ENCODE measurements around the gene CYSTM1. TPM values are rescaled to one million over a fixed set of nuclear protein-coding genes. Genes with fewer than 3 reads are reported as not detected.

Gene CYSTM1
- total and polyA plus RNA-seq, 2 donors, result 7.8 to 65.2 TPM

DNA sequence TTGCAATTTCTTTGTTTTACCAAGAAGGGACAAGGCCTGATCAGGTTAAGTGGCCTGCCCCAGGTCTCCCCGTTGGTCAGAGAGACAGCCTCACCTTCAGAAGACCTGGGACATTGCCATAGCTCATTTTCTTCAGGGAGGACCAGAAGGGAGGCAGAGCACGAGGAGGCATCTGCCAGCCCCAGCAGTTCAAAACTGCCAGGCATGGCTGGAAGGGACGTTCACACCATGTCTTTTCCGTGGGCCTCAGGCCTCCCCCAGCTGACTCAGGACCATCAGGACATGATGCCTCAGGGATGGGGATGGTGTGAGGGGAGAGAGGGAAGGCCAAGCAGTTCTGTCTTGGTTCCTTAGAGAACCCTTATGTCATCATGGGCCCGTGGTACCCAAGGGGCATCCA, 32.7 kb upstream of the CYSTM1 start:
- Histone ChIP-seq H3K27ac (ENCODE audit: low read depth) (no peak overlapping the region), H3K4me1 (ENCODE audit: insufficient read depth) (peaks cover 2% of the 10 kb centered on the region), H3K4me3 (ENCODE audit: low read depth, low read length) (no peak overlapping the region), H3K36me3 (ENCODE audit: insufficient read depth) (no peaks in the 10 kb centered on the region)
- WGBS, result 82% methylated on average over 5 of the region's 5 CpGs
- DNase-seq (ENCODE audit: extremely low spot score), result no peak

- Histone ChIP-seq H3K36me3 (ENCODE audit: insufficient read depth) (no peaks in the 10 kb centered on the region), H3K27ac (ENCODE audit: low read depth) (no peak overlapping the region), H3K4me1 (ENCODE audit: insufficient read depth) (peaks cover 2% of the 10 kb centered on the region), H3K4me3 (ENCODE audit: low read depth, low read length) (no peak overlapping the region)
- DNase-seq (ENCODE audit: extremely low spot score), result no peak
- 91% methylated on average over 7 of the region's 7 CpGs for WGBS
Measured at GRCh38 chr5:140142856-140143255, 32.1 kb upstream of the CYSTM1 start.

GRCh38 chr5:140143521-140144258, 31.3 kb upstream of the CYSTM1 start:
- no peak for DNase-seq (ENCODE audit: extremely low spot score)
- Histone ChIP-seq H3K4me1 (ENCODE audit: insufficient read depth) (peaks cover 2% of the 10 kb centered on the region), H3K36me3 (ENCODE audit: insufficient read depth) (no peaks in the 10 kb centered on the region), H3K27ac (ENCODE audit: low read depth) (no peak overlapping the region), H3K4me3 (ENCODE audit: low read depth, low read length) (no peak overlapping the region)
- 93% methylated on average over 3 of the region's 3 CpGs for WGBS

DNA sequence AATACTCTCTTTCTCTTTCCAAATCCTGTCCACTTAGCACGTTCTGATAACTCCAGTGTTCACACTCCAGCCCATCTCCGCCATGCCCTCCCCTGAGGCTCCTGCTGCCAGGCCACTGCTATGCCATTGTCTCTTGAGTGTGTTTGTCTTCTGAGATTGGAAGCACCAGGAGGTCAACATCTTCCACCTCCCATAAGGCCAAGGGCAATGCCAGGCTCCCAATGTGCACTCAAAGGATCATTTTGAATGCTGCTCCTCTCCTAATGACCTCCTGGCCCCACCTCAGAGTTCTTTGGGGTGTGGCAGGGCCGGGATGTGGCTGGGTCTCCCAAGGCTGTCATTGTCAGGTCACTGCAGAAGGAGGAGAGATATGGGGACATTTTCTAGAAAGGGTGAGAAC, 29.7 kb upstream of the CYSTM1 start:
- DNase-seq (ENCODE audit: extremely low spot score), result no peak
- H3K36me3 ChIP-seq (ENCODE audit: insufficient read depth), result no peaks in the 10 kb centered on the region
- H3K4me3 ChIP-seq (ENCODE audit: low read depth, low read length), result no peak overlapping the region
- WGBS, result 81% methylated on average over 3 of the region's 3 CpGs
- H3K4me1 ChIP-seq (ENCODE audit: insufficient read depth), result peaks cover 2% of the 10 kb centered on the region
- H3K27ac ChIP-seq (ENCODE audit: low read depth), result no peak overlapping the region

- Histone ChIP-seq H3K27ac (ENCODE audit: low read depth) (no peak overlapping the region), H3K4me1 (ENCODE audit: insufficient read depth) (peaks cover 2% of the 10 kb centered on the region), H3K4me3 (ENCODE audit: low read depth, low read length) (peak overlapping the region; percentile 29), H3K36me3 (ENCODE audit: insufficient read depth) (no peaks in the 10 kb centered on the region)
- no peak for DNase-seq (ENCODE audit: extremely low spot score)
- WGBS, result 7% methylated on average over 64 of the region's 64 CpGs
Measured at GRCh38 chr5:140145818-140146522, 29.0 kb upstream of the CYSTM1 start.

- Histone ChIP-seq H3K27ac (ENCODE audit: low read depth) (no peak overlapping the region), H3K36me3 (ENCODE audit: insufficient read depth) (no peaks in the 10 kb centered on the region), H3K4me3 (ENCODE audit: low read depth, low read length) (peak overlapping the region; percentile 29), H3K4me1 (ENCODE audit: insufficient read depth) (no peaks in the 10 kb centered on the region)
- 45% methylated on average over 14 of the region's 14 CpGs for WGBS
- no peak for DNase-seq (ENCODE audit: extremely low spot score)
Measured at GRCh38 chr5:140146523-140146842, 28.5 kb upstream of the CYSTM1 start.

- Histone ChIP-seq H3K36me3 (ENCODE audit: insufficient read depth) (no peaks in the 10 kb centered on the region), H3K27ac (ENCODE audit: low read depth) (no peak overlapping the region), H3K4me1 (ENCODE audit: insufficient read depth) (no peaks in the 10 kb centered on the region), H3K4me3 (ENCODE audit: low read depth, low read length) (no peak overlapping the region)
- no peak for DNase-seq (ENCODE audit: extremely low spot score)
- 91% methylated on average over 1 of the region's 1 CpG for WGBS
Measured at GRCh38 chr5:140147460-140147859, 27.5 kb upstream of the CYSTM1 start.

DNA sequence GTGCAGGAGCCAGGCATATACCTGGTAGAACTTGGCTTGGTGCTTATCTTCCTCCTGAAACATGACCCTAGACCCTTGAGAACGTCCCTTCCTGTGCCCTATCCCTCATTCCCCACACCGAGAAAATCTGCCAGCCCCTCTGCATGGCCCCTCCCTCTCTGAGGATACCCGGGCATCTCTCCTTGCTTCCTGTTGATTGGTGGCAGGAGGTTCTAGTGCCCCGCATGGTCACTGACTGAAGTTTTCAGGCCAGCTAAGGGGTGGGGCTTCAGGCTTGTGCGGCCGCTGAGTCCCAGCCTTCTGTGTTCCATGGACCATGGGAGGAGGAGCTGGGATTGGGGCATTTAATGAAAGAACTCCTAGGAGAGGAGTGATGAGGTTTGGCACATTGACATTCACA, 26.5 kb upstream of the CYSTM1 start:
- H3K36me3 ChIP-seq (ENCODE audit: insufficient read depth), result no peaks in the 10 kb centered on the region
- no peak for DNase-seq (ENCODE audit: extremely low spot score)
- no peak overlapping the region for H3K27ac ChIP-seq (ENCODE audit: low read depth)
- WGBS, result 37% methylated on average over 6 of the region's 6 CpGs
- H3K4me1 ChIP-seq (ENCODE audit: insufficient read depth), result no peaks in the 10 kb centered on the region
- H3K4me3 ChIP-seq (ENCODE audit: low read depth, low read length), result no peak overlapping the region

DNA sequence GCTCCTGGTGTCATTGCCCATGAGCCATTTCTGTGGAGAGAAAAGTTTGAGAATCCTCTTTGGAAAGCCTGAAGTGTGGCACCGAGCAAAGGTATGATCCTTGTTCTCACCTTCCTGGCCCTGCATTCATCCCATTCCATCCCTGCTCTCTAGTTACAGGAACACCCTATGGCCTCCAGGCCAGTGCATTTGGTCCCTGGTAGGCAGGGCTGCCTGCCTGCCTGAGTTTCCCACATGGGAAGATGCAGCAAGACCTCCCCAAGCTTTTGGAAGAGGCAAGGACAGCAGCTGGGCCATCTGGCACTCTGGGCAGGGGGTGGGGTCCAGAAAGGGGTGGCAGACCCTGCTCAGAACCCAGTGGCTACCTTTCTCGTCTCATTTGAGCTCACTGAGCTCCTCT, 24.8 kb upstream of the CYSTM1 start:
- 84% methylated on average over 2 of the region's 2 CpGs for WGBS

GRCh38 chr5:140151144-140152021, 23.6 kb upstream of the CYSTM1 start:
- H3K36me3 ChIP-seq (ENCODE audit: insufficient read depth), result no peaks in the 10 kb centered on the region
- H3K27ac ChIP-seq (ENCODE audit: low read depth), result no peak overlapping the region
- H3K4me3 ChIP-seq (ENCODE audit: low read depth, low read length), result no peak overlapping the region
- WGBS, result 75% methylated on average over 7 of the region's 7 CpGs
- DNase-seq (ENCODE audit: extremely low spot score), result no peak
- H3K4me1 ChIP-seq (ENCODE audit: insufficient read depth), result no peaks in the 10 kb centered on the region

More for the DNA sequence above, 24.8 kb upstream of the CYSTM1 start:
- DNase-seq (ENCODE audit: extremely low spot score), result no peak
- Histone ChIP-seq H3K36me3 (ENCODE audit: insufficient read depth) (no peaks in the 10 kb centered on the region), H3K4me3 (ENCODE audit: low read depth, low read length) (no peak overlapping the region), H3K27ac (ENCODE audit: low read depth) (no peak overlapping the region), H3K4me1 (ENCODE audit: insufficient read depth) (no peaks in the 10 kb centered on the region)

DNA sequence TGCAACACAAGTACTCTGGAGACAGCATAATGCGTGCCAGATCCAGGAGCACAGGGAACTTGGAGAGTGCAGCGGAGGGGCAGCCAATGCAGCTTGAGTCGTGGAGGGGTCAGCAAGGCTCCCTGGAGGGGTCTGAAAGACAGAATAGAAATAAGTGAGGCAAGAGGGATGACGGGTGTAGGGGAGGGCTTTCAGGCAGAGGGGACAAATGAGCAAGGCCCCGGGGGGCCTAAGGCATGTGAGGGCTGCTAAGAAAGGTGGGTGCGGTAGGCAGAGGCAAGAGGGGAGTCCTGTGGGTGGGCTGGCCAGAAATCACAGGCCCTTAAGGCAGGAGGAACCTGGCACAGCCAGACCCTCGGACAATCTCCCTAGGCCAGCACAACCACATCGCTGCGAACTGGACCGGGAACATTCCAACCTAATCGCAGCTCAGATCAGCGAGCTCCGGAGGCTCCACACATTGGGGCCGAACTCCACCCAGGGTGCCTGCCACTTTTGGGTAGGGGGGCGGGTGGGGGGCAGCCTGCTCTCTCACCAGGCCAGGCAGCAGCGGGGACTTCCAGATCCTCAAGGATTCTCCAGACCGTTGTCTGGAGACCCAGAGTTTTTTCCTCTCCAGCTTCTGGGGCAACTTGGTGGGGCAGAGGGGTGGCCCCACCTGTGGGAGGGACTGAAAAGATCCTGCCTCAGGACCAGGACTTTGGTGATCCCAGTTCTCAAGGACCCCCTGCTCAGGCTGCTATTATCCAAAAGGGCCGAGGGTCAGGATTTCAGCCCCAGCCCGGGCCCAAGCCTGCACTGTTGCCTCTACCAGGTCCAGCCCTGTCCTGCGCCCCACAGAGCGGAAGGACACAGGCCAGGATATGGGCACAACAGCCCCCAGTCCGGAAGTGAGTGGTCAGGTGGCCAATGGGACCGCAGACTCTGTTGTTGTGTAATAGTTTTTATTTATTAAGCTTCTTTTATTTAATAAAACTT, 22.7 kb upstream of the CYSTM1 start:
- Histone ChIP-seq H3K27ac (ENCODE audit: low read depth) (no peak overlapping the region), H3K4me1 (ENCODE audit: insufficient read depth) (no peaks in the 10 kb centered on the region), H3K4me3 (ENCODE audit: low read depth, low read length) (no peak overlapping the region), H3K36me3 (ENCODE audit: insufficient read depth) (no peaks in the 10 kb centered on the region)
- no peak for DNase-seq (ENCODE audit: extremely low spot score)
- WGBS, result 66% methylated on average over 23 of the region's 23 CpGs

GRCh38 chr5:140153255-140153654, 21.7 kb upstream of the CYSTM1 start:
- no peak overlapping the region for H3K27ac ChIP-seq (ENCODE audit: low read depth)
- no peaks in the 10 kb centered on the region for H3K36me3 ChIP-seq (ENCODE audit: insufficient read depth)
- no peaks in the 10 kb centered on the region for H3K4me1 ChIP-seq (ENCODE audit: insufficient read depth)
- DNase-seq (ENCODE audit: extremely low spot score), result no peak
- WGBS, result 53% methylated on average over 7 of the region's 7 CpGs
- H3K4me3 ChIP-seq (ENCODE audit: low read depth, low read length), result no peak overlapping the region

DNA sequence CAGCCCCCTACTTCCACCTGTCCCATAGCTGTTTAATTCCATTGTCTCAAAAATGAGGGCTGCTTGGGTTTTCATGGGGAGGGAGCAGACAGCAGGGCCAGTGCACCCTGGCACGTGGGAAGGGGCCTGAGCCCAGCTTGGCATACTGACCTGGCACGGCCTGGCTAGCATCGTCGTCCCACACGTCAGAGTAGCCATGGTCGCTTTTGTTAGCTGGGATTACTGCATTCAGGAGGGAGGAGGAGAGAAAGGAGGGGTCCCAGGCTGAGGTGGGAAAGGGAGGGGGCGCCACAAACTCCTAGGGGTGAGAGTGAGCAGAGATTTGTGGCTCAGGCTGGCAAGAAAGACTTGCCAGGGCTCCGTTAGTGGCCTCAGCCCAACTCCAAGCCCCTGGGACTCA, 21.1 kb upstream of the CYSTM1 start:
- Histone ChIP-seq H3K36me3 (ENCODE audit: insufficient read depth) (no peaks in the 10 kb centered on the region), H3K27ac (ENCODE audit: low read depth) (no peak overlapping the region), H3K4me1 (ENCODE audit: insufficient read depth) (no peaks in the 10 kb centered on the region), H3K4me3 (ENCODE audit: low read depth, low read length) (no peak overlapping the region)
- no peak for DNase-seq (ENCODE audit: extremely low spot score)
- WGBS, result 58% methylated on average over 8 of the region's 8 CpGs

Measured in urinary bladder (tissue), 4 donors.